GM18909 (cell line): Measurements from ENCODE around the gene PMEPA1.

Source experiments
- ATAC-seq: cut with Tn5 transposase; IDR thresholded peaks from one replicate; pipeline ENCODE4 v1.9.1; 2021; ENCODE audit warnings: mild to moderate bottlenecking; ENCODE audit not compliant: unreplicated experiment, poor library complexity

The PMEPA1 gene

DNA sequence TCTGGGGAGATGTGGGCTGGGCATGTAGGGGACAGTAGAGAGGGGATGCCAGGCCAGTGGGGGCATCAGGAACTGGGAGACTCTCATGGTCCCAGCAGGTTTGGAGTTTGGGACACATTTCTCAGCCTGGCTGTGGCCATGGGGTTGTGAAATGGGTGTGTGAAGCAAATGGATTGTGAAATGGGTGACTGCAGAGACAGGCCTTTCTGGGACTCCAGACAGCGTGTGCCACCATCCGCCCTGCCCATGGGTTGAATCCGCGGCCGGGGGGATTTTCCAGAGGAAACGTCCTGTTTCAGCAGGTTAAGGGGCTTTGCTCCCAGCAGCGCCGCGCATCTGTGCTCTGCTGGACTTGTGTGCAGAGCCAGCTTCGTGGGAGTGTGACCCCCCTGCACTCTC lies 3.7 kb upstream of the PMEPA1 start:
- ATAC-seq = no peak

- ATAC-seq = no peak
Observed at GRCh38 chr20:57712851-57713504, 3.2 kb upstream of the PMEPA1 start.

- ATAC-seq = no peak
Observed at GRCh38 chr20:57712341-57712740, 2.5 kb upstream of the PMEPA1 start.

GRCh38 chr20:57711826-57712225 lies 2.0 kb upstream of the PMEPA1 start:
- ATAC-seq = no peak

DNA sequence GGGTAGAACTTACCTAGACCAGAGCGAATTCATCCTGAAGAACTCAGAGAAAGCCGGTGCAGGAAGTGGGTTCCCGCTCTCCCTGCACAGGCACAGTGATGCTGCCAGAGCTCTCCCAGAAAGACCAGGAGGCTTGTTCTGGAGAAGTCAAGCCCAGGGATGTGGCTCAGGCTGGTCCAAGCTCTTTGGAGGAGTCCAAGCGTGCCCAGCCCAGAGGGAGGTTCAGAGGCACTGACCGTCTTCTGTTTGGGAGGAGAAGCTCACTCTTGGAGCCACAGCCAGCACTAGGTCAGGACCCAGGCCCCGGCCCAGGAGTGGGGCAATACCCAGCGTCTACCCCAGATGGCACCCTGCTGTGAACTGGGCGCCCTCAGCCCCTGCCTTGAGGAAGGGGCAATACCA lies 1.5 kb upstream of the PMEPA1 start:
- no peak for ATAC-seq

GRCh38 chr20:57710841-57711240 lies 1.0 kb upstream of the PMEPA1 start:
- no peak for ATAC-seq

DNA sequence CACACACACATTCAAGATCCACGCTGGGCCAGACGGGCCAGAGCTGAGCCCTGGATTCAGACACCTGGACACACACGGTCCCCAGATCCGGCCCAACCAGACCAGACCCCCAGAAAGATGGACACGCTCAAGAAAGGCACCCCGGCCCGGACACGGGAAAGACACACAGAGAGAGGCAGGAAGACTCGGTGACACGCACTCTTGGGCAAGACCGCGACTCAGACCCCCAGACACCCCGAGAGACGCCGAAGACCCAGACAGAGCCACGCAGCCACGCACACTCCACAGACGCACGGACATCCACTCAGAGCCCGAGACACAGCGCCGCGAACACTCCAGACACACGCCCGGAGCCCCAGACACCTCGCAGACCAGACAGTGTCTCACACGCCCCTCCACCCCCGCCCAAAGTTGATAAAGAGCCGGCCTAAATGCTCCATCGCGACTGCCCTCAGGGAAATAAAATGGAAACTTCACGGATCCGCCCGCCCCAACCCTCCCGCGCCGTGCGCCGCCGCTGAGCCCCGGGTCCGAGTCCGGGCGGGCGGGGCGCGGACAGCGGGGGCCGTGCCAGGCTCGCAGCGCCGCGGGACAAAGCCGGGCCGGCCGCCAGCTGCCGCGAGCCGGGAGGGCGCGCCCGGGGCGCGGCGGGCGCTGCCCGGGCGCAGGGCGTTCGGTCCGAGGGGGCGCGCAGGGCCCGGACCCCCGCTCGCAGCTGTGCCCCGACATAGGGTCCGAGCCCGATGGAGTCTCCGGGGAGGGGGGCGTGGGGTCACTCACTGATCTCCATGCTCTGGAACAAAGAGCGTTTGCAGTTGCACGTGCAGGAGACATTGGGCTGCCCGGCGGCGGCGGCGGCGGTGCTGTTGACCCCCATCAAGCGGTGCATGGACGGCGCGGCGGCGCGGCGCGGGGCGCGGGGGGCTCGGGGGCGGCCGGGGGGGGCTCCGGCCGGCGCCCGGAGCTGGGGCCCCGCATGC lies 831 bp downstream of the PMEPA1 start:
- peak; percentile 8 for ATAC-seq

DNA sequence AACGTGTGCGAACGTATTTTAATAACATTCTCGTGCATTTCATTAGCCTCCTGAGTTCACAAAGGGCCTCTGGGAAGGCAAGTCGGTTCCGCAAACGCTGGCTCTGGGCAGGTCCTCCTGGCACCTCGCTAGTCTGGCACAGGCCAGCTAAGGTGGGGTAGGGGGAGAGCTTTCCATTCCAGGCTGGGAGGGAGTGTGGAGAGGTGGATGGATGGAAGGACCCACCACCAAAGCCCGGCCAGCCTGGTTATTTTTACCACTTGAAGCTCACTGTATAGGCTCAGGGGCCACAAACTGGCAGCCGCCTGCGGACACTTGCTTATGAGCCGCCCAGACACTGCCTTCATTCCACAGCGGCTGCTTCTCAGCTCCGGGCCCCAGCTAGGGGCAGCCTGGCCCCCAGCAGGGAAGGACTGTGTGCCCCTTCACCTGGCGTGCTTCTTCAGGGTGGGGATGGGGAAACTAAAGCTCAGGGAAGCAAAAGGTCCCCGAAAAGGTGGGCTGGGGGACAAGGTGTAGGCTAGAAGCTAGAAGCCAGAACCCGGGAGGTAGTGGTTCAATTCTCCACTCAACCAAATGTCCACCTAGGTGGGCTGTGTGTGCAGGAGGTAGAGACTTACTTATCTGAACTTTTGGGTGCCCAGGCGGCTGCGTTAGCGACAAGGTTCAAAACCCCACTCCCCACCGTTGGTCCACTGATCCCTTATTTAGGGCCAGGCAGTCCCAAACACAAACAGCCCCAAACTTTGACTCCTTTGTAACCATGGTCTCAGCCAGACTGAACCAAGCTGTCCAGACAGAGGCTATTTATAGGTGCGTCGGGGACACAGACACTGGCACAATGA lies 1.7 kb downstream of the PMEPA1 start:
- ATAC-seq = no peak

GRCh38 chr20:57707320-57707719 lies 2.5 kb downstream of the PMEPA1 start:
- no peak for ATAC-seq

- no peak for ATAC-seq
Observed at GRCh38 chr20:57705127-57705899, 4.5 kb downstream of the PMEPA1 start.

- ATAC-seq = no peak
Observed at GRCh38 chr20:57704245-57704644, 5.6 kb downstream of the PMEPA1 start.

GRCh38 chr20:57703013-57703412 lies 6.8 kb downstream of the PMEPA1 start:
- no peak for ATAC-seq

DNA sequence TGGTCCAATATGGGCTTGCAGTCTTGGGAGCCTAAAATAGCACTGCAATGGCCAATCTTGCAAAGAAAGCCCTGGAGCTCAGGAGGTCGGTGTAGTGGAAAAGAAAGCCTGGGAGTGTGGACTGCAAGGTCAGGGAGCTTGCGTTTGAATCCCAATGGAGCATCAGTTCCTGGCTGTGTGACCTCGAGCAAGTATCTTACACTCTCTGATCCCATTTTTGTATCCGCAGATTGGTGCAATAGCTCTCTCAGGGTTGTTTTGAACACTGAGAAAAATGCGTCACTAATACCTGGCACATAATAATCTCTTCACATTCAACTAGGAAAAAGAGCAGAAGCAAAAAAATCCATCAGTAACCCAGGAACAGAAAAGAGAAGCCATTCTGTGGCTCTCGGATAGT lies 7.3 kb downstream of the PMEPA1 start:
- no peak for ATAC-seq

DNA sequence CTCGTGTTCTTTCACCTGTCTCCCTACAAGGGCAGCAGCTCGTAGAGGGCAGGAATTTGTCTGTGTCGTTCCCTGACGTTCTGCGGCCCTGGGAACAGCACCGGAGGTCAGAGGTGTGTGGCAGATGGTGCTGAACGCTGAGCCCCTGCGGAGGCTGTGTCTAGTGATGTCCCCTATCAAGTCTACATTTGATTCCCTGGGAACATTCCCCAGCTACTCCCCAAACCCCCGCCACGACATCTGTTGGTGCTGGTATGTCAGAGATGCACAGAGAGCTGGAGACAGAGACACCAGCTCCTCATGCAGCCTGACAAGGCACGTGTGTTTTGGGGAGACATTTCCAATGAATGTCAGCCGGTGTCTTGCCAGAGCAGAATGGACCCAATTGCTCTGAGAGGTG lies 7.7 kb downstream of the PMEPA1 start:
- ATAC-seq = no peak

DNA sequence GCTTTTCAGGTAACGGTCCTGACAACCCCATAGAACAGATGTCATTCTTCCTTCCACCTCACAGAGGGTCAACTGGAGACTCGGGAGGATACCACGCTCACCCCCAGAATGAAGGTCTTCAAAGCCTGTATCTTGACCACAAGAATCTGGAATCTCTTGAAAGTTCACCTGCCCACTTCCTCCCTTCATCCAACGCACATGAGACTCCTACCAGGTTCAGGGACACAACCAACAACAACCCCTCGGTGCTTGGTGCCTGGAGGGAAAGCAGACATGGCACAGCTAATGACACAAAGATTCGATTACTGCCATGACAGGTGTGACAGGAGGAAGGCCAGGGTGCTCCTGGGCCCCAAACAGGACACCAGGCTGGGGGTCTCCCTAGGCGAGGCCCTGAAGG lies 8.2 kb downstream of the PMEPA1 start:
- no peak for ATAC-seq

- ATAC-seq = no peak
Observed at GRCh38 chr20:57701090-57701489, 8.7 kb downstream of the PMEPA1 start.

DNA sequence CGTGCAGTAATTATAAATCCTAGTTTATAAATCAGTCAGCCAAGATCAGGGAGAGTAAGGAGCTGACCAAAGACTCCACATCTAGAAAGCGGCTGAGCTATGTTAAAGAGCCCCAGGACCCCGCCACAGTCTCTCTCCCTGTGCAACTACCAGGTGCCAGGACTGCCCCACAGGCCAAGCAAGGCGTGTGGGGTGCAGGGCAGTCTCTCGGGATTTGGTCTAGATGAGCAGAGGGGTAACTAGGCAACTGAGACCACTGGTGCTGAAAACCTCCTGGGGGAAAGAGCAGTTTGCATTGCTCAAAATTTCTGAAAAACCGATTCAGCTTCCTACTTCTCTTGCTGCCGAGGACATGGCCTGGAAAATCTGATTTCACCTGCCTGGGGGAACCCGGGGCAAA lies 10.4 kb downstream of the PMEPA1 start:
- ATAC-seq = no peak

DNA sequence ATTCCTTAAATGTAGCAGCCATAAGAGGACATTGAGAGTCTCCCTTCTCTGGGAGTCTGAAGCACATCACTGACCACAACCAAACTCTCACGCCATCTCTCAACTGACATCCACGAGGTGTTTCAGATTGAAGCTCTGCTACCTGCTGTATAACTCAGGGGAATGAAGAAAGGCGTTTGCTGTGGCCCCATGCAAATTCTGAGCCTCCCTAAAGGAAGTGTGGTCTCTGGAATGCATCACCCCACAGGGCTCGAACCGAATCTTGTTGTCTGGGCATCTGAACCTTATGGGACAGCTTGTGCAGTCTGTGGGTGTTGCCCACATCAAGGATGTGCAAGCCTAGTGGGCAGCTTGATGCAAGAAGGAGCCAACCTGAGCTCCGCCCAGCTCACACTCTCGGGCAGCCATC lies 10.9 kb downstream of the PMEPA1 start:
- no peak for ATAC-seq

GRCh38 chr20:57698116-57698866 lies 11.5 kb downstream of the PMEPA1 start:
- ATAC-seq = no peak
